Fibroblast of skin of left biceps (primary cell): ENCODE data around the gene BPTF.
A peak's percentile ranks its signal among the peaks of the same experiment; 100 is the strongest.
"Not testable (repeated sequence)": the region's sequence is repeated elsewhere in the genome, so short reads cannot be mapped to it uniquely, and the experiment has no call there.

Experiments
- DNase-seq, 2 experiments: peaks; one replicate each; pipeline ENCODE4 v3.0.0-alpha.2; 2013; ENCODE audit warnings: low read depth in 2 of 2

Gene BPTF

GRCh38 chr17:67824735-67825626 is at the start of gene BPTF:
TSS of gene BPTF (plus strand) at chr17:67825503. CDS start at chr17:67825725, 222 bp downstream.
- peak; percentile 70 to 74 for DNase-seq

DNA sequence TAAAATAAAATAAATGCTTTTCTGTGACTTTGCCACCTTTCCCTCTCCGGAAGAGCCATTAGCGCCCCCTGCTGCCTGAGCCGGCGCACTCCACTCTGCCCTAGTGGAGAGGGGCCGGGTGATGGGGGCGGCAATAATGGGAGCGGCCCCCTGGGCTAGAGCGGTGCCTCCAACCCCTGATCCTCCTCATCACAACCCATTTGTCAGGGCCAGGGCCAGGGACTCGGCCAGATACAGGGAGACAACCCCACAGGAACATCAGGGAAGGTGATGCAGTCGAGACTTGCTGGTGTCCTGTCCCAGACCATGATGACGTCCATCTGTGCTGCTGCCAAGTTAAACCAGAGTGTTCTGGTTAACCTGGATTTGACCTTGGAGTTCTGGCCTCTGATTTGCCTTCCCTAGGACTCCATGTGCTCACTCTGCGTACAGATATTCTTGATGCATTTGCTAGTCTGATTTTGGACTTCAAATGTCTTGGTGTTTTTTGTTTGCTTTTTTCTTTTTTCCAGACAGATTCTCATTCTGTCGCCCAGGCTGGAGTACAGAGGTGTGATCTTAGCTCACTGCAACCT is 46.1 kb upstream of the BPTF start:
- no peak for DNase-seq

DNA sequence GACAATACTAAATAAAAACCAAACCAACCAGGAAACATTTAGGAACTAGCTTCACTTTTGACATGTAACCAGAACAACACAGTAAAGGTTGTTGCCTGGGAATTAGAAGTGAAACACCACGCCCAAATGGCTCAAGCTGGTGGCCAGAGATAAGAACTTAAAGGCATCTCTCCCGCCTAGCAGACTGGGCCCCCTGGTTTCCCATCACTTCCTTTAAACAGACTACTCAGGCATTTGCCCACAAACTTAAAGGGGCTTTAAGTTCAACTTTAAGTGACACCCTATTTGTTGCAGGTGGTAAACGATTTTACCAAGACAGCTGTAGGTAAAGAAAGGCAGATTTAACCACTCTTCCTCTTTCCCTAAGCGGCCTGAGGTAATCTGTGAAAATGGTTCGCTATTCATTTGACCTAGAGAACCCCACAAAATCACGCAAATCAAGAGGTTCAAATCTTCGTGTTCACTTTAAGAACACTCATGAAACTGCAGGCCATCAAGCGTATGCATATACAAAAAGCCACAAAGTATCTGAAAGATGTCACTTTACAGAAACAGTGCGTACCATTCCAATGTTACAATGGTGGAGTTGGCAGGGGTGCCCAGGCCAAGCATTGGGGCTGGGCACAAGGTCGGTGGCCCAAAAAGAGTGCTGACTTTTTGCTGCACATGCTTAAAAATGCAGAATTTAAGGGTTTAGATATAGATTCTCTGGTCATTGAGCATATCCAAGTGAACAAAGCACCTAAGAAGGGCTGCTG is 40.8 kb upstream of the BPTF start:
- no peak for DNase-seq

- no peak for DNase-seq
Measured at GRCh38 chr17:67785122-67785477, 40.2 kb upstream of the BPTF start.

DNA sequence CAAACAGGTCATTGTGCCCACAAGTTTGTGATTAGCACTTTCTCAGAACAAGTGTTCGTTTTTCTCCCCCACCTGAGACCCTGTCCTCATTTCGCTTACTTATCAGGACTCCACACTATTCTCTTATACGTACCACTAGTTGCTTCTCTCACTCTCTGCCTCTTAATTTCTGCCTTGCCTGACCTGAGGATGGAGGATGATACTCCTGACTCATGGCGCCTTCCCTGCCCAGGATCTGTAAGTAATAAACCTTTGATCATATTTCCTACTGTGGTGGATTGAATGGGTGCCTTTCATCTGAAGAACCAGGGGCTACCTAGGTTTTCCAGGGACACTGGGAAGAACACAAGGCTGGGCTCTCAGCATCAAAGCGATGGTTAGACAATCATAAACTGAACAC is 39.8 kb upstream of the BPTF start:
- no peak for DNase-seq

DNA sequence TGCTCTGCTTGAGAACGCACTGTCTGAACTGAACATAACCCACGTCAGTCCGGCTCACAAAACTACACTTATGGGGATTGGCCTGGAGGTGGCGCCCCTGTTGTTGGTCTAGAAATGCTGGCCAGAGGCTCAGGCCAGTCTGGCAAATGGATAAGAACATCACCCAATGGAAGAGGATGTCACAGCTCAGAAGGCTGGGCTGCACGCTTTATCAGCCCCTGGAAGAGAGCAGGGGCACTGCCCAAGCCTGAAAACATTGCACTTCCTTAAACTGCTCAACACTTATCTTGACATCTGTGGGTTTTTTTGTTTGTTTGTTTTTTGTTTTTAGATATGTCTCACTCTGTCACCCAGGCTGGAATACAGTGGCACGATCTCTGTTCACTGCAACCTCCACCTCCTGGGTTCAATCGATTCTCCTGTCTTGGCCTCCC is 24.8 kb upstream of the BPTF start:
- DNase-seq = peak; percentile 16 to 19

DNA sequence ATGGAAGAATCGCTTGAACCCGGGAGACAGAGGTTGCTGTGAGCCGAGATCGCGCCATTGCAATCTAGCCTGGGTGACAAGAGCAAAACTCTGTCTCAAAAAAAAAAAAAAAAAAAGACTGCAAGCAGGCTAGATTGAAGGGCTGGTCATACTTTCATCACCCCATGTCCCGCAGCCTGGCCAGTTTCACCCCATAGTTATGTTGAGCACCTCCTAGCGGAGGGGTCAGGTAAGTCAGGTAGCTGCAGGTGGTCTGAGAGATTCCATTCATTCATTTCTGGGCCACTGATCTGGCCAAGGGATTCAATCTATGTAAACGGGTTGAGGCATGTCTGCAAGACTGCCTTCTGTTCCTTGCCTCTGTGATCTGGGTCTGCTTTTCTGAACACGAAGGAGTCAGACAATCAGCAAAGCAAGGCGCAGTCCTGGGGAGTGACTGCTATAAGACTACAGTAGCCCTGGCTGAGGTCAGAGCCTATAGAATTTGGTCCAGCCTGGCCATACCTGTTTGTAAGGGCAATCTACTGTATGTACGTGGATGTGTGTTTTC is 23.6 kb upstream of the BPTF start:
- no peak for DNase-seq

- DNase-seq = no peak
Measured at GRCh38 chr17:67810464-67810863, 14.8 kb upstream of the BPTF start.

DNA sequence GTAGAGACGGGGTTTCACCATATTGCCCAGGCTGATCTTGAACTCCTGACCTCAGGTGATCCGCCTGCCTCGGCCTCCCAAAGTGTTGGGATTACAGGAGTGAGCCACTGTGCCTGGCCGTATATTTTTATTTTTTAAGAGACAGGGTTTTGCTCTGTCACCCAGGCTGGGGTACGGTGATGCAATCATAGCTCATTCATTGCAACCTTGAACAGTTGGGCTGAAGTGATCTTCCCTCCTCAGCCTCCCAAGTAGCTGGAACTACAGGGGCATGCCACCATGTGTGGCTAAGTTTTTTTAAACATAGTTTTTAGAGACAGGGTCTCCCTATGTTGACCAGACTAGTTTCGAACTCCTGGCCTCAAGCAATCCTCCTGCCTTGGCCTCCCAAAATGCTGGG is 12.9 kb upstream of the BPTF start:
- DNase-seq = not testable (repeated sequence)

DNA sequence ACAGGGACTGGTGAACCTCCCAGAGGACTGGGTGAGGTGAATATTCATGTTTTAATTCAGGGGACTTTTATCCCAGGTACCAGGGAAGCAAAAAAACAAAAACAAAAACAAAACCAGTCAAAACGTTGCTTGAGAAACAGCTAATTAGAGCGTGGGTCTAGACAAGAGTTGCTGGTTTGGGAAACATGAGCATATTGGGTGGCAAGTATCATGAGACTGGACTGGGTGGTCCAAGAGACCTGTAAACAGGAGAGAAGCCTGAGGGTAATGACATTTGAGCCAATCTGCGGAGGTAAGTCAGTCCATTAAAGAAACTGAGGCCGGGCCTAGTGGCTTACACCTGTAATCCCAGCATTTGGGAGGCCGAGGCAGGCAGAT is 11.5 kb upstream of the BPTF start:
- DNase-seq = no peak

DNA sequence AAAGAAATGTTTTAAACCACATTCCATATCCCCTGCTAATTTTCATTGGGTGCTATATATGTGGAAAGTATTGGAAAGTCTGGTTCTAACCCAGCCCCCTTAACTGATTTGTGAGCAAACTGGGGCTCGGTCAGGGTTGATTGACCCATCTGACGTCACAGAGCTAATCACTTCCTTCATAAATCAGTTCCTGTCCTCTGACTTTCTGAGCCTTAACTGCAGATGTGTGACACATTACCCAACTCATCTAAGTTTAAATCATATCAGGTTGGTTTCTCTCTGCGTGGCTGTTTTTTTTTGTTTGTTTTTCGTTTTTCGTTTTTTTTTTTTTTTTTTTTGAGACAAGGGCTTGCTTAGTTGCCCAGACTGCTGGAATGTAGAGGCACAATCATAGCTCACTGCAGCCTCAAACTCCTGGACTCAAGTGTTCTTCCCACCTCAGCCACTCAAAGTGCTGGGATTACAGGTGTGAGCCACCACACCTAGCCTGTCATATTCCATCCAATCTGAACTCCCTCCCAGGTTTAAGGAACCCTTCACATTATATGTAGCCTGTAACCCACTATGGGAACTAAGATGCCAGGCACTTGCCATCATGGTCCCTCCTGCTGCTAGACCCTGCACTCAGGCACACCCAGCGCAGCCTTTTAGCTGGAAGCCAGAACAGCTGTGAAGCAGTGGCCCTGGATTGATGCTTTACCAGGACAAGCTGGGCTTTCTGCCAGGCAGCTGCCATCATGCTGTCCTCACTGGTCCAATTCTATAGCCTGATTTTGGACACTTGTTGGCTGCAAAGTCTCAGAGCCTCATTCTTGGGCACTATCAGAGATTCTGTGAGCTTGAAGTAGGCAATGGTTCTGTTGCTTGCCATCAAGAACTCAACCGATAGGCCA is 6.9 kb upstream of the BPTF start:
- DNase-seq = no peak

GRCh38 chr17:67819722-67820121 is 5.6 kb upstream of the BPTF start:
- DNase-seq = no peak

DNA sequence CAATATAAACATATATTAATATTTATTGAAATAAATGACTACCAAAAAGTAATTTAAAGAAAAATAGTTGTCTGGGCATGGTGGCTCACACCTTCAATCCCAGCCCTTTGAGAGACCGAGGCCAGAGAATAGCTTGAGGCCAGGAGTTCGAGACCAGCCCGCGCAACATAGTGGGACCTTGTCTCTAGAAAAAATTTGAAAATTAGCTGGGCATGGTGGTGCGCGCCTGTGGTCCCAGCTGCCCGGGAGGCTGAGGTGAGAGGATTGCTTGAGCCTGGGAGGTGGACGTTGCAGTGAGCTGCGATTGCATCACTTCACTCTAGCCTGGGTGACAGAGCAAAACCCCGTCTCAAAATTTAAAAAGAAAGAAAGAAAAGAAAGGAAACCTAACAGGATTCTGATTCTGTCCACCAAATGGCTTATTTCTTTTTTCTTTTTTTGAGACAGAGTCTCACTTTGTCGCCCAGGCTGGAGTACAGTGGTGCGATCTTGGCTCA is 3.4 kb upstream of the BPTF start:
- no peak for DNase-seq

DNA sequence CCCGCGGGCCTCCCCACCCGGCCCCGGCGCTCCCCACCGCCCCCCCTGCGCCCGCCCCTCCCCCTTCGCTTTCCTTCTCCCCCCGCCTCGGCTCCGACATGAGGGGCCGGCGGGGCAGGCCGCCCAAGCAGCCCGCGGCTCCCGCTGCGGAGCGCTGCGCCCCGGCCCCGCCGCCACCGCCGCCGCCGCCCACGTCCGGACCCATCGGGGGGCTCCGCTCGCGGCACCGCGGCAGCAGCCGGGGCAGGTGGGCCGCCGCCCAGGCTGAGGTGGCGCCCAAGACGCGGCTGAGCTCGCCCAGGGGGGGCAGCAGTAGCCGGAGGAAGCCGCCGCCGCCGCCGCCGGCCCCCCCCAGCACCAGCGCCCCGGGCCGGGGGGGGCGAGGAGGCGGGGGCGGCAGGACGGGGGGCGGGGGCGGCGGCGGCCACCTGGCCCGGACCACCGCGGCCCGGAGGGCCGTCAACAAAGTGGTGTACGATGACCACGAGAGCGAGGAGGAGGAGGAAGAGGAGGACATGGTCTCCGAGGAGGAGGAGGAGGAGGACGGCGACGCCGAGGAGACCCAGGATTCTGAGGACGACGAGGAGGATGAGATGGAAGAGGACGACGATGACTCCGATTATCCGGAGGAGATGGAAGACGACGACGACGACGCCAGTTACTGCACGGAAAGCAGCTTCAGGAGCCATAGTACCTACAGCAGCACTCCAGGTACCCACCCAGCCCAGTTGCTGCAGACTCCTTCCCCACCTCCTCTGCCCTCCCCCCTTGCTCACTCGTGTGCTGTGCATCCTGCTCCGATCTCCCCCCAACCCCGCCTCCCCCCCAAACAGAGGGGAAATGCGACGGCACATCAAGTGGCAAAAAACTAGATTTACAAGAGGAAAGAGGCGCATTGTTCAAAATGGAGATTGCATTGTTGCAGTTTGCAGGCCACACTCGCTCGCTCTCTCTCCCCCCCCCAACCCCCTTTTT is 611 bp downstream of the BPTF start:
- DNase-seq = not testable (repeated sequence)

DNA sequence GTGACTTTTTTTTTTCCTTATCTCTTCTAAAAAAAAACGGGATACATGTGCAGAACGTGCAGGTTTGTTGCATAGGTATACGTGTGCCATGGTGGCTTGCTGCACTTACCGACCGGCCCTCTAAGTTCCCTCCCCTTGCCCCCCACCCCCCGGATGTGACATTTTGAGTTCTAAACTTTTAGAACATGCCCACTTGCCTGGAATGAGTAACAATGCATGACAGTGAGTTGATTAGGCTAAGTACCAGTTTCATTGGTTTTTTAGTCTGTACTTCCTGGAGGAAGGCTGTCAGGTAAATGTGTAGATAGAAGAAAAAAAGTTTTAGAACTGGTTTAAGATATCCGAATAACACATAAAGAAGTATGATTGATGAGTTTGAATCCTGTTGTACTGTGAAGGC is 4.0 kb downstream of the BPTF start:
- DNase-seq = no peak

GRCh38 chr17:67830440-67830839 is 5.1 kb downstream of the BPTF start:
- DNase-seq = no peak

- no peak for DNase-seq
Measured at GRCh38 chr17:67831268-67831667, 6.0 kb downstream of the BPTF start.

GRCh38 chr17:67833134-67833533 is 7.8 kb downstream of the BPTF start:
- no peak for DNase-seq

- DNase-seq = no peak
Measured at GRCh38 chr17:67833946-67834631, 8.8 kb downstream of the BPTF start.
